ENCODE data around the gene THAP4. TPM values are rescaled to one million over a fixed set of nuclear protein-coding genes. Genes with fewer than 3 reads are reported as not detected.

Gene THAP4
- total RNA-seq, 1 donor from 2014 or later = 54.8 TPM

GRCh38 chr2:241658296-241658695 is 21.3 kb upstream of the THAP4 start:
- DNase-seq (ENCODE audit: low read depth) = no peak
- Histone ChIP-seq H3K4me3 (ENCODE audit: low read depth, low read length) (no peak overlapping the region), H3K27me3 (ENCODE audit: control insufficient read depth, insufficient read depth, low read length) (no peaks in the 10 kb centered on the region), H3K36me3 (ENCODE audit: control insufficient read depth, insufficient read depth, low read length) (peaks cover 29% of the 10 kb centered on the region)
- no peak for FAIRE-seq
- no peak for TF ChIP-seq CTCF (IDR thresholded peaks at IDR 0.05; ENCODE audit: insufficient read depth, low read length, severe bottlenecking)

GRCh38 chr2:241657786-241658254 is 20.9 kb upstream of the THAP4 start:
- Histone ChIP-seq H3K27me3 (ENCODE audit: control insufficient read depth, insufficient read depth, low read length) (no peaks in the 10 kb centered on the region), H3K4me3 (ENCODE audit: low read depth, low read length) (no peak overlapping the region), H3K36me3 (ENCODE audit: control insufficient read depth, insufficient read depth, low read length) (peaks cover 33% of the 10 kb centered on the region)
- FAIRE-seq (no peak), DNase-seq (ENCODE audit: low read depth) (no peak)
- TF ChIP-seq CTCF (IDR thresholded peaks at IDR 0.05; ENCODE audit: insufficient read depth, low read length, severe bottlenecking) = no peak

- FAIRE-seq = peak; percentile 47
- no peak for TF ChIP-seq CTCF (IDR thresholded peaks at IDR 0.05; ENCODE audit: insufficient read depth, low read length, severe bottlenecking)
- DNase-seq (ENCODE audit: low read depth) = no peak
- Histone ChIP-seq H3K27me3 (ENCODE audit: control insufficient read depth, insufficient read depth, low read length) (no peaks in the 10 kb centered on the region), H3K4me3 (ENCODE audit: low read depth, low read length) (no peak overlapping the region), H3K36me3 (ENCODE audit: control insufficient read depth, insufficient read depth, low read length) (peaks cover 39% of the 10 kb centered on the region)
Observed at GRCh38 chr2:241656190-241656741, 19.3 kb upstream of the THAP4 start.

GRCh38 chr2:241655516-241656189 is 18.7 kb upstream of the THAP4 start:
- Histone ChIP-seq H3K27me3 (ENCODE audit: control insufficient read depth, insufficient read depth, low read length) (no peaks in the 10 kb centered on the region), H3K4me3 (ENCODE audit: low read depth, low read length) (no peak overlapping the region), H3K36me3 (ENCODE audit: control insufficient read depth, insufficient read depth, low read length) (peaks cover 39% of the 10 kb centered on the region)
- FAIRE-seq (no peak), DNase-seq (ENCODE audit: low read depth) (no peak)
- TF ChIP-seq CTCF (IDR thresholded peaks at IDR 0.05; ENCODE audit: insufficient read depth, low read length, severe bottlenecking) = no peak

GRCh38 chr2:241654551-241654950 is 17.6 kb upstream of the THAP4 start:
- no peak overlapping the region for H3K4me3 ChIP-seq (ENCODE audit: low read depth, low read length)
- TF ChIP-seq CTCF (IDR thresholded peaks at IDR 0.05; ENCODE audit: insufficient read depth, low read length, severe bottlenecking) = no peak
- DNase-seq (ENCODE audit: low read depth) (no peak), FAIRE-seq (peak; percentile 13)
- H3K36me3 ChIP-seq (ENCODE audit: control insufficient read depth, insufficient read depth, low read length) = peaks cover 38% of the 10 kb centered on the region
- no peaks in the 10 kb centered on the region for H3K27me3 ChIP-seq (ENCODE audit: control insufficient read depth, insufficient read depth, low read length)
